ENCODE measurements around the gene LHFPL4.
"Not testable (repeated sequence)": the region's sequence is repeated elsewhere in the genome, so short reads cannot be mapped to it uniquely, and the experiment has no call there.

LHFPL4 gene

DNA sequence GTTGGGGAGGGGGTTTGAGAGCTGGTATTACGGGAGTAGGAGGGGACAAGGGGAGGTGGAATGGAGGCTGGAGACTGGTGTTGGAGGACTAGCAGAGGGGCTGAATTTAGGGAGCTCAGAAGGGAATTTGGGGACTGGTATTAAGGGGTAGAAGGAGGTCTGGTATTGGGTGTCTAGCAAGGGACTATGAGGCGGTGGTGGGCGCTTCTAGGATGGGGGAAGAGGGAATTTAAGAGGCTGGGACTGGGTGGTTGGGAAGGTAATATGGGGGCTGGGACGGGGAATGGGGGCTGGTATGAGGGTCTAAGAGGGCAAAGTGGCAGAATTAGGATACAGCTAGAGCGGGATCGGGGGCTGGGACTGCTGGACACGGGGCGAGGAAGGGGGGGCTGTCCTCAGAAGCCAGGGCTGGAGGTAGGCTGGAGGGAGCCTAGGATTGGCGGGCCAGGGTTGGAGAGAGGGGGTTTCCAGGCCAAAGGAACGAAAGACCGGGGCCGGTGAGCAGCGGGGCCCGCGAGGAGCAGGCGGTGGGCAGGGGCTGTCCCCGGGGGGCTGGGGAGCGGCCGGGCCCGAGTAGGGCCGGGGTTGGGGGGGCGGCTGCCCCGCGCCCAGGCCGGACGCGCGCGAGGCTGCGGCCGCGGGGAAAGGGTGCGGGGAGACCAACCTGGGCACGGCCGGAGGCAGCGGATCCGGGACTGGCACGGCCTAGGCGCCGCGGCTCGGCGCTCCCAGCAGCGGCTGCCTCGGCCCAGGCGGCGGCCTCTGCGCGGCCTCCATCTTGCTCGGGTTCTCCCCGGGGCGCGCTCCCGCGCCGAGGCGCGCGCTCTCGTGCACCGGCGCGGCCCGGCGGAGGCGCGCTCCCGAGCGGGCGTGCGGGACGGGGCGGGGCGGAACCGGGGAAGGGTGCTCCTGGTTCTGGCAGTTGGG lies at the start of gene LHFPL4:
LHFPL4 (minus strand) TSS at position 802 of the 927 bp plus-strand sequence. CDS start 1,143 bp downstream, outside the sequence.
- peak; percentile 2 for DNase-seq

DNA sequence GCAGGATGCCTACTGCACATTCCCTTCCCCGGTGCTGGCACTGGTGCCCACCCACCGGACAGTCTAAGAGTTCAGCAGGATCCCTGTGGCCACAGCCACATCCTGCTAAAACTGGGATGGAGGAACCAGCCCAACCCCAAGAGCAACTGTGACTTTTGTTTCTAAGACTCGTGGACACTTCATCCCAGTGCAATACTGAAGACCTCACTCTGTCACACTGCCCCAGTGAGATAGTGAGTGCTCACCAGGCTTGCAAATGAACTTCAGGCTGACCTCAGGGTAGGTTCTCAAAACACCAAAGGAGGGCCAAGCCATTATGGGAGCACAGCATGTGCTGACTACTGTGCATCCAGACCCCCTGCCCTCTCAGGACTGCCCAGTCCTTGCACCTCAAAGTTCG lies 49.0 kb upstream of the LHFPL4 start:
- DNase-seq: no peak

DNA sequence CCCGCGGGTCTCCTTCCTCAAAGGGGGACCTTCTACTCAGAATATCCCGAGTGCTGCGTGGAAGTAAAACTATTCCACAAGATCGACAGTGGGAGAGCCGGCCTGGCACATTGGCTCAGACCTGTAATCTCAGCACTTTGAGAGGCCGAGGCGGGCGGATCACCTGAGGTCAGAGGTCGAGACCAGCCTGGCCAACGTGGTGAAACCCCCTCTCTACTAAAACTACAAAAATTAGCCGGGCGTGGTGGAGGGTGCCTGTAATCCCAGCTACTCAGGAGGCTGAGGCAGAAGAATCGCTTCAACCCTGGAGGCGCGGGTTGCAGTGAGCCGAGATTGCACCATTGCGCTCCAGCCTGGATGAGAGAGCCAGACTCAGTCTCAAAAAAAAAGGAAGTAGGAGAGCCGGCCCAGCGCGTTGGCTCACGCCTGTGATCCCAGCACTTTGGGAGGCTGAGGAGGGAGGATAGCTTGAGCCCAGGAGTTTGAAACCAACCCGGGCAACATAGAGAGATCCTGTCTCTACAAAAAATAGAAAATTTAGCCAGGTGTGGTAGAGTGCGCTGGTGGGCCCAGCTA lies 47.5 kb upstream of the LHFPL4 start:
- not testable (repeated sequence) for DNase-seq

DNA sequence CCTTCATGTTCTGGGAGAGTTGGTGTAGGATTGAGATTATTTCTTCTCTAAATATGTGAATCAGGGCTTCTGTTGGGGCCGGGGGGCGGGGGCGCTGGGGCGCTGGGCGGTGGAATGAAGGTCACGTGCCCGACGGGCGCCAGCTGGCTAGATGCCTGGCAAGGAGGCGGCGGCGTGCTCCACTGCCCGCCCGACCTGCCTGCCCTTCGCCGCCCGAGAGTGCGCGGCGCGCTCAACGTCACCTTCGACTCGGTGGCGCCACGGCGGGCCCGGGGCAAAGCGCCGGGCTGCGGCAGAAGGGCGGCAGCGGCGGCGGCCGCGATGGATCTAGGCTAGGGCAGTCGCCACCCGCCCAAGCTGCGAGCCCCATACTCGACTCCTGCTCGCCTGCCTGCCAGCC lies 47.0 kb upstream of the LHFPL4 start:
- DNase-seq: peak; percentile 58

DNA sequence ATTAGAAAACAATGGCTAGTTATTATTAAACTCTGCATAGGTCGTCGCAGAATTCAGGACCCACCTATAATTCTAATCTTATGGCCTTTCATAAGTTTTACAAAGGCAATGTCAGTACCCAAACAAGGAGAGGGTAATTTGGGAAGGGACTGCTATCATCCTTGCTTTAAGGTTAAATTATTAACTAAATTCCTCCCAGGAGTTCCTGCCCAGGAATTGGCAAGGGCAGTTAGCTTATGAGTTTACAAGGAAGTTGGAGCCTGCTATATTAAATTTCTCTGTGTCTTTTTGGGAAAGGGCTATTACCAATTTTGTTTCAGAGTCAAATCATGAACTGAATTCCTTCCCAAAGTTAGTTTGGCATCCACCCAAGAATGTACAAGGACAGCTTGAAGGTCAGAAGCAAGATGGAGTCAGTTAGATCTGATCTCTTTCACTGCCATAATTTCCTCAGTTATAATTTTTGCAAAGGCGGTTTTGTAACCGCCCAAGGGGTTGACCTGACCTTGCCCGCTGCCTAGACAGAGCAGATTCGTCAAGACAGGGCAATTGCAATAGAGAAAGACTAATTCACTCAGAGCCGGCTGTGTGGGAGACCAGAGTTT lies 45.3 kb upstream of the LHFPL4 start:
- DNase-seq: no peak

DNA sequence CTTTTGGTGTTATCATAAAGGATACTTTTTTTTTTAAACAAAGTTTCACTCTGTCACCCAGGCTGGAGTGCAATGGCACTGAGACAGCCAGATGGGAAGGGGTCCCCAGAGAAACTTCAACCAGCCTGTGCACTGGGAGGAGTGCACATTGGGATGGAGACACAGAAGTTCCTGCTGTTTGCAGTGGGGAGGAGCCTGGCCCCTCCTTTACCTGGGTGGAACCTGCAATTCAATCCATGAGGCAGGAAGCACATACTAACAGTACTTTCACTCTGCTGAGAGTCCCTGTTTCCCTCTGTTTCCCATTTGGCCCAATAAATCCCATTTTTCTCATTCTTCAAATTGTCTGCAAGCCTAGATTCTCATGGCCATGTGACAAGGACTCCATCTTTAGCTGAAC lies 42.3 kb upstream of the LHFPL4 start:
- no peak for DNase-seq

DNA sequence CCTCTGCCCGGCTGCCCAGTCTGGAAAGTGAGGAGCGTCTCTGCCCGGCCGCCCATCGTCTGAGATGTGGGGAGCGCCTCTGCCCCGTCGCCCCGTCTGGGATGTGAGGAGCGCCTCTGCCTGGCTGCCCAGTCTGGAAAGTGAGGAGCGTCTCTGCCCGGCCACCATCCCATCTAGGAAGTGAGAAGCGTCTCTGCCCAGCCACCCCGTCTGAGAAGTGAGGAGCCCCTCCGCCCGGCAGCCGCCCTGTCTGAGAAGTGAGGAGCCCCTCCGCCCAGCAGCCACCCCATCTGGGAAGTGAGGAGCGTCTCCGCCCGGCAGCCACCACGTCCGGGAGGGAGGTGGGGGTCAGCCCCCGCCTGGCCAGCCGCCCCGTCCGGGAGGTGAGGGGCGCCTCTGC lies 38.2 kb upstream of the LHFPL4 start:
- not testable (repeated sequence) for DNase-seq

DNA sequence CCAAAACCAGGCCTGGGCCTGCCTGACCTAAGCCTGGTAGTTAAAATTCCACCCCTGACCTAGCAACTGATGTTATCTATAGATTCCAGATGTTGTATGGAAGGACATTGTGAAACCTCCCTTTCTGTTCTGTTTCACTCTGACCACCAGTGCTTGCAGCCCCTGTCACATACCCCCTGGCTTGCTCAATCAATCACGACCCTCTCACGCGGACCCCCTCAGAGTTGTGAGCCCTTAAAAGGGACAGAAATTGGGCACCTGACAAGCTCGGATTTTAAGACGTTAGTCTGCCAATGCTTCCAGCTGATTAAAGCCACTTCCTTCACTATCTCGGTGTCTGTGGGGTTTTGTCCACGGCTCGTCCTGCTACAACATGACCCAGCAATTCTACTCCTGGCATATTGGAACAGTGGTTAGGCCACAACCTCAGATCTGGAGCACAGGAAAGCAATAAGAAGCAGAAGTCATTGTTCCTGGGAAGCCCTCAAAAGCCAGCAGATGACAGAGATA lies 36.7 kb upstream of the LHFPL4 start:
- no peak for DNase-seq

DNA sequence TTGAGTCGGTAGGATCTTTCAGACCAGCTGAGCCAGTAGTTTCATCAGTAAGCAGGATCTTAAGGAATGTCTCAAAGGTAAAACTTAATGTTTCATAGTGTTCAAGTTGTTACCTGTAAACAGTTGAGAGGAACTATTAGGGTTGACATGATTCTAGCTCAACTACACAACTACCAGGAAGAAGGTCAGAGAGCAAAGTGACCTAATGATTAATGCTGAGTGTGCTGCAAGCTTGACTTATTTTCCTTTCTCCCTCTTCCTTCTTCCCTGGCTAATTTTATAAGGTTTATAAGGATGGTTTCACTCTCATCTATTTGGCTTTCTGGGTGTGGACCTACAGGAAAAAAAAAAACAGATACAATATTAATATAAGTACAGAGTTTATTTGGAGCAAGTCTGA lies 30.2 kb upstream of the LHFPL4 start:
- DNase-seq: no peak

DNA sequence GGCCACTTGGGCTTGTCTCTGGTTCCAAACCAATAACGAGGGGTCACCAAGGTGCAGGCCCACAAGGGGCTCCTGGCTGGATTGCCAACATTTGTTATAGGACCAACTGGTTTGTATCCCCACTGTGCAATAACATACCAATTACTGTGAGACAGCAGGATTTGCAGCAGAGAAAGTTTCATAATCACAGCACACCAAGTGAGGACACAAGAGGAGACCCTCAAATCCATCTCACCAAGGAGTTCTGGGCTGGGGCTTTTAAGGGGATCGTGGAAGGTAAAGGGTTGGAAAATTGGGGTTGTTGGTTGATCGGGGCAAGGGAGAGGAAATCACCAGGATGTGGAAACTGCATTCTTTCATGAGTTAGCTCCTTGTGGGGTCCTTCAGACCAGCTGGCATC lies 29.7 kb upstream of the LHFPL4 start:
- no peak for DNase-seq

DNA sequence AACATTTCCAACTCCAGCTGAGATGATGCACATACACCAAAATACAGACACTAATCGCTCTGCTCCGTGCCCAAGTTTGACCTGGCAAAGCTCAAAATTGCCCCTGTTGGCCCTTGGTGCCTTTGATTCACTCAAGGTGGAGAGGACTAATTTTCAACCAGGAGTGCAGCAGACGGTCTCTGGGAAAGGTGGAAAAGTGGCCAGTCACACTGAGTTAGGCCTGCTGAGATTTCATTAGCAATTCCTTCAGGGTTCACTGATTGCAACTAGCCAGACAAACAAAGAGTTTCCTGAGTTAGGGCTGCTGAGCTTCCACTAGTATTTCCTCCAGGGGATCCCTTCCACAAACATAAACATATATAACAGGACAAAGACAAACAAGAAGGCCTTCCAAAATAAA lies 28.7 kb upstream of the LHFPL4 start:
- DNase-seq: no peak

DNA sequence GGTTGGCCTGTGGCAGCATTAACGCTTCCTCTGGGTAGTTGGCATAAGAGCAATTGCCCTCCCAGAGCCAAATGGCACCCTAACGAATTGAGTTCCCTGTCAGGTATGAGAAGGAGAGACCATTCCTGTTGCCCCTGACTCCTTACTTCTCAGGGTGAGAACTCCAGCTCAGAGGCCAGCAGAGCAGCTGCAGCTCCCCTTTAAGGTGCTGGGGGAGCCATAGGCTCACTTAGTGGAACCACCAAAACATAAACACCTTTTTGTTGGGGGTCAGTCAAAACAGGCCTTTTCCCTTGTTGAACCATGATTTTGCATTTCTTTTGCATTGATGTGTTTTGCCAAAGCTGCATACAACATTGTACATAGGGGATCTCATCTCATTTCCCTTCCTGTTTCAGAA lies 28.1 kb upstream of the LHFPL4 start:
- DNase-seq: no peak

DNA sequence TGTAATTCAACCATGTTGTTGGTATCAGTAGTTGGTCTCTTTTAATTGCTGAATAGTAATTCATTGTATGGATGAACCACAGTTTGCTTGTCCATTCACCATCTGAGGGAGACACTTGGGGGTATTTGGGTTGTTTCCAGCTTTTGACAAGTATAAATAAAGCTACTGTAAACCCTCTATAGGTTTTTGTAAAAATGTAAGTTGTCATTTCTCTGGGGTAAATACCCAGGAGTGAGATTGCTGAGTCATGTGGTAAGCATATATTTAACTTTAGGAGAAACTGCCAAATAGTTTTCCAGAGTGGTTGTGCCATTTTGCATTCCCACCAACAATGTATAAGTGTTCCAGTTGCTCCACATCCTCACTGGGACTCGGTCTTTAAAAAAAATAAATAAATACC lies 15.4 kb upstream of the LHFPL4 start:
- DNase-seq: no peak

DNA sequence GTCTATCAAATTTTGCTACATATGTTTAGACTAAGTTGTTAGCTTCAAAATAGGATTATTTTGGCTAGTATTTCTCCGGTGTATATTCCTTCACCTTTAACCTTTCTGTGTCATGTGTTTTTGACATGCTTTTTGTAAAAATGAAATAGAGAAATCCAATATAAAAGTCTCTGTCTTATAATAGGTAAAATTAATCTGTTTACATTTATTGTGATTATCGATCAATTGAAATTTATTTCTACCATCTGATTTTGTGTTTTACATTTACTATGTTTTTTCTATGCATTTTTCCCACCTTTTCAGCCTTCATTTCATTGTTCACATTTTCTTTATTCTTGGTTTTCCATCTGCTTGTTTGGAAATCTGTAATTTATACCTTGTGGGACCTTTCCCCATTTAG lies 11.7 kb upstream of the LHFPL4 start:
- DNase-seq: no peak

DNA sequence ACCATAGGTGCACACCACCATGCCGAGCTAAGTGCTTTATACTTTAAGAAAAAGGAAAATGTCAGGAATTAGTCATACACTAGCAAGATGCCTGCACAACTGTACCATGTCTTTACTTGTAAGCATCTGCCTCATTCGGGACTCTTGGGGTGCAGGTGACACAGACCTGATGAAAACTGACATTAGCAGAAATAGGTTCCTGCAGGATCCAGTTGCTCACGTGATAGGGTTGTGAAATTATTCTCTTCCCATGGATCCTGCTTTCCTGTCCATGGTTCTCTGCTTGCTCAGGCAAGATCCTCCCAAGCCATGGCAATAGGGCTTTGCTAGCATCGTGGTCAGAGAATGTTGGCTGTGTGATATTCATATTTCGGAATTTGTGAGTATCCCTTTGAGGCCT lies 10.2 kb upstream of the LHFPL4 start:
- no peak for DNase-seq

DNA sequence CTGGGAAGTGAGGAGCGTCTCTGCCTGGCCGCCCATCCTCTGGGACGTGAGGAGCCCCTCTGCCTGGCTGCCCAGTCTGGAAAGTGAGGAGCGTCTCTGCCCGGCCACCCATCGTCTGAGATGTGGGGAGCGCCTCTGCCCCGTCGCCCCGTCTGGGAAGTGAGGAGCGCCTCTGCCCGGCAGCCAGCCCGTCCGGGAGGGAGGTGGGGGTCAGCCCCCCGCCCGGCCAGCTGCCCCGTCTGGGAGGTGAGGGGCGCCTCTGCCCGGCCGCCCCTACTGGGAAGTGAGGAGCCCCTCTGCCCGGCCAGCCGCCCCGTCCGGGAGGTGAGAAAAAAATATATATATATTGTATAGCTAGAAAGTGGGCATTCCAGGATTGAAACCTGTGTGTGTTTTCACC lies 6.4 kb upstream of the LHFPL4 start:
- DNase-seq: not testable (repeated sequence)

DNA sequence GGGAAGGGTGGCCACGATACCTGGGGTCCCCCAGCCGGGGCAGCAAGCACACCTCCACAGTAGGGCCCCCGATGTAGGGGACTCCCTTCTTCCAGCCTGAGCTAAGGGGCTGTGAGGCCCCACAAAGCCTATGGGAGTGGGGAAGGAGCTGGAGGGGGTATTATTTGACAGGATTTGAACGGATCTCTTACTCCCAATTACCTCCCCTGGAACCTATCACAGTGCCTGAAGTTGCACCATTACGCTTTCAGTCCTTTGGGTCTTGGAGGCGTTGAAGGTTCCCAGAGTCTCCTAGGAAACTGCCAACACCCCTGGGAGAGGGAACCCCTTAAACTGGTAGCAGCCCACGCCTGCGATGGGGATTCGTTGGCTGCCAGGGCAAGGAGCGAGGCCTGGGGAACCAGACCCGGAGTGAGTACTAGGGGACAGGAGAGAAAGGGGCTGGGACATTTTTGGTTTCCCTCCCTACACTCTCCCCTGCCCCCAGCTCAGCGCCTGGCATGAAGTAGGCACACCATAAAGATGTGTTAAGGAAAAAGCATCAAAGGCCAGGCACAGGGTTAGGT lies 409 bp upstream of the LHFPL4 start:
- DNase-seq: peak; percentile 24

DNA sequence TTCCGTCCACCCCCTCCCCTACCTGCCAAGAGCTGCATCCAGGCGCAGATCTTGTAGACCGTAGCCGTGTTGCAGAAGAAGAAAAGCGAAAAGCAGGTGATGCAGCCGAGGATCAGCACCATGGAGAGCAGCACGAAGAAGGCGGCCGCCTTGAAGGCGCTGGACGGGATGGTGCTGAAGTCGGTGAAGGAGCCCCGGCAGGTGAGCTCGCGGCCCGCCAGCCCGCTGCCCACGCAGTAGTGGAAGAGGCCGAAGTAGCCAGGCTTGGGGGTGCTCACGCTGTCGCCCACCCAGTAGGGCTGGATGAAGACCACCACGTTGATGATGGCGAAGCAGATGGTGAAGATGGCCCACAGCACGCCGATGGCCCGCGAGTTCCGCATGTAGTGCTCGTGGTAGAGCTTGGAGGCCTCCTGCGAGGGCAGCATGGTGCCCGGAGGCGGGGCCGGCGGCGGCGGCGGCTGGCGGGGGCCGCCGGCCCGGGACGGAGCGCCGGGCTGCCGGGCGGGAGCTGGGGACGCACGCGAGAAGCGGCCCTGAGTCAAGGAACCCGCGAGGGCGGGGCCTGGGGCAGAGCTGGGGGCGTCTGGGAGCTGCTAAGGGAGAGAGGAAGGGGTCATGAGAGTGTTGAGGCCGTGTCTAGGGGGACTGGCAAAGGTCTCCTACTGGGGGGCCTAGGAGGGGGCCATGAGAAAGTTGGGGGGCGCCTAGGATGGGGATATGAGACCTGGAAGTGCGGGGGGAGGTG lies 1.2 kb downstream of the LHFPL4 start:
- peak; percentile 70 for DNase-seq

DNA sequence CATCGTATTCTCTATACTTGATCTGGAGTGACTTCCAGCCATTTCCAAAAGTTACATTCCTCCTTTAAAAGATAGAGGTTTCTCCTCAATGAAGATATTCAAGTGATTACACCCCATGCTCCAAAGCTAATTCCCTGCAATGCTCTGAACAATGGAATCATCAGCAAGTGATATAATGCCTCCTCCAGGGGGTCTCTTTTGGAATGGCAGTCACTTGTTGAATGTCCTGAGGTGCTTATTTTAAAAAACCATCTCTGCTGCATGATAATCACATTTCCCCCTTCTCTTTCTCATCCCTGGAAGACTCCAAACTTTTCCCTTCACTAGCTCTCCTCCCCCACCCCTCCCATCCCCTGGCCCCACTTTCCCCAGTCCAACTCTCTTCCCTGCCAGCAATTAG lies 2.6 kb downstream of the LHFPL4 start:
- no peak for DNase-seq

DNA sequence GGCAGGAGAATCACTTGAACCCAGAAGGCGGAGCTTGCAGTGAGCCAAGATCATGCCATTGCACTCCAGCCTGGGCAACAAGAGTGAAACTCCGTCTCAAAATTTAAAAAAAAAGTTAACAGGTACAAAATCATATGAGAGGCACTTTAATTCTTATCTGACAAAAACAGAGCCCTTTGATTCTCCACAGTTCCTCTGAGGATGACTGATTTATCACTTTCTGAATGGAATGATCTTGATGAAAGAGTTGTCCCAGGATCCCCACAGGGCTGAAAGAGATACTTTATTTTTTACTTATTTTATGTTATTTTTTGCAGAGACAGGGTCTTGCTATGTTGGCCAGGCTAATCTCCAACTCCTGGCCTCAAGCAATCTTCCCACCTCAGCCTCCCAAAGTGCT lies 4.0 kb downstream of the LHFPL4 start:
- DNase-seq: no peak

DNA sequence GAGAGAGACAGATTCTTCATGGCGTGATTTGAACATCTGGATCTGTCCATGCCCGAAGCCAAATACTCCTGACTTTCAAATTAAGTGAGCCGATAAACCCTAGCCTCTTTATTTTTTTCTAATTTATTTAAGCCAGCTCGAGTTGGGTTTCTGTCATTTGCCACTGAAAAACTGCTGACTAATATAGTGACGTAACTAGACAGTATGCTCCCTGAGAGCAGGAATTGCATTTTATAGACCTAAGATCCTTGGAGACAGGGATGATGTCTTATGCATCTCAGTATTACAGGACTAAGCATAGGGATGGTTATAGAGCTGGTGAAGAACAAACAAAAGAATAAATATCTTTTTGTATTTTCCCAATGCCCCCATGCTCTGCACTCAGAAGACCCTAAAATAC lies 4.6 kb downstream of the LHFPL4 start:
- DNase-seq: no peak

DNA sequence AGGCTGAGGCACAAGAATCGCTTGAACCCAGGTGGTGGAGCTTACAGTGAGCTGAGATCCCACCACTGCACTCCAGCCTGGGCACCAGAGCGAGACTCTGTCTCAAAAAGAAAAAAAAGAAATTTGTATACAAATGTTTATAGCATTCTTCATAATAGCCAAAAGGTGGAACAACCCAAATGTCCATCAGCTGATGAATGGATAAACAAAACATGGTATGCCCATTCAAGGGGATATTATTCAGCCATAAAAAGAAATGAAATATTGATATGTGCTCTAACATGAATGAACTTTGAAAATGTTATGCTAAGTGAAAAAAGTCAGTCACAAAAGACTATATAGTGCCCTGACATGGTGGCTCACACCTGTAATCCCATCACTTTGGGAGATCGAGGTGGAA lies 11.4 kb downstream of the LHFPL4 start:
- DNase-seq: no peak

DNA sequence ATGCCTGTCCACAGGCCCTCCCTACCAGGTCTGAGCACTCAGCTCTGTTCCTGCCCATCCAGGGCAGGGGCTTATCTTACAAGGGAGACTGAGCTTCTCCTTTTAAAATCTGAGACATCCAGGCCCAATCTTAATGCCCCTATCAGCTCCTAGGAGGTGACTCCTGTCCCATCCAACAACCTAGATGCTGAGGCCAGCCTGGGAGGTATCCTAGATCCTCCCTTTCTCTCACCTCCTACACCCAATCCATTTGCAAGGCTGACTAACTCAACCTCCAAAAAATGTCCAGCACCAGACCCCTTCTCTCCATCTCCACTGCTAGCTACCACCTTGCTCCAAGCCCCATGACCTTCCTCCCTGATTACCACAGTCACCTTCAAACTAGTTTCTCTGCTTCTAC lies 17.4 kb downstream of the LHFPL4 start:
- no peak for DNase-seq

All from retina (tissue), 1 donor.